Measurements from ENCODE around the gene CAPN14. TPM values are rescaled to one million over a fixed set of nuclear protein-coding genes. Genes with fewer than 3 reads are reported as not detected.
"Not testable (repeated sequence)": the region's sequence is repeated elsewhere in the genome, so short reads cannot be mapped to it uniquely, and the experiment has no call there.

Gene CAPN14
- total RNA-seq, 2 donors from 2014 or later: 0.09 to 0.47 TPM

DNA sequence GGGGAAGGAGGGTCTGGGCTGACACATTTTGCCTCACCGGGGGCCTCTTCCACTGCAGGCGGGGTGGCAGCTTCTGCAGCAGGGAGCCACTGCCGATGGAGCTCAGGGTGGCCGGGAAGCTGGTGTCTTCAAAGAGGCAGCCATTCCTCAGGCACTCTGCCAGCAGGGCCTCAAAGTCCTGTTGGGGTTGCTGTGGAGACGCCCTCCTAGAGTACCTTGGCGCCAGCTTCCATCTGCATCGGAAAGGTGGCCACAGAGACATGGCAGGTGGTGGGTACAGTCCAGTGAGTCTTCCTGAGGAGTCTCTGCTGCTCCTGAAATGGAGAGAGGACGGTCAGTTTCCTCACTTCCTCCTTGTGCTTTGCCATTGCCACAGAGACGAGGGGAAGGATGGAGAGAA, 12.1 kb downstream of the CAPN14 start:
- ATAC-seq (no peak), DNase-seq (no peak)
- intact Hi-C loops (cut with DNase I, micrococcal nuclease): no loop called here

DNA sequence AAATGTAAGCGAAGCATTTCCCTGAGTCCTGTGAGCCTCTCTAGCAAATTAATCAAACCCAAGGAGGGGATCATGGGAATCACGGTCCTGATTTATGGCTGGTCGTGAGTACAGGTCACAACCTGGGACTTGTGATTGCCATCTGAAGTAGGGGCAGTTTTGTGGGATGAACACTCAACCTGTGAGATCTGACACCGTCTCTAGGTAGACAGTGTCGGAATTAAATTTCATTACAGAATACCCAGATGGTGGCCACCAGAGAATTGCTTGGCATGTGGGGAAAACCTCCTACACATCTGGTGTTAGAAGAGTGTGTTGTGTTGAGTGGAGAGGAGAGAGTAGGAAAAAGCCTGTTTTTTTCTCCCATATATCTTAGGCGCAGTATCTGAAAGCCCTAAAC, 12.5 kb downstream of the CAPN14 start:
- ATAC-seq (no peak), DNase-seq (no peak)
- intact Hi-C loops (cut with DNase I, micrococcal nuclease): no loop called here

DNA sequence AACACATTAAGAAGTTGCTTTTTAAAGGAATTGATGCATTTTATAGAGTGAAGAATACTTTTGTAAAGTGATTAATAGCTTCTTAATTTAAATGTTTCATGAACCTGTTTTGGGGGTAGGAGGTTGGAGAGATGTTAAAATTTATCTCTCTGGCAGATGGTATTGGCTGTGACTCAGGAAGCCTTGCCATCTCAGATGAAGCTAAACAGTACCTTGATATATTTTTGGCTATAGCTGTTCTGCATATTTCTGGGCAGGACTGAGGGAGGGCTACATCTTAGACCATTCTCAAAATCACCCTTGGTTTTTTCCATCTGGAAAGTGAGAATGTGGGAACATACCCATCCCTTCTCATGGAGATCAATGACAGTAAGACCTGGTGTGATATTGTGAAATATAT, 13.4 kb downstream of the CAPN14 start:
- no peak for ATAC-seq
- no peak for DNase-seq
- intact Hi-C loops (cut with DNase I, micrococcal nuclease): no loop called here

DNA sequence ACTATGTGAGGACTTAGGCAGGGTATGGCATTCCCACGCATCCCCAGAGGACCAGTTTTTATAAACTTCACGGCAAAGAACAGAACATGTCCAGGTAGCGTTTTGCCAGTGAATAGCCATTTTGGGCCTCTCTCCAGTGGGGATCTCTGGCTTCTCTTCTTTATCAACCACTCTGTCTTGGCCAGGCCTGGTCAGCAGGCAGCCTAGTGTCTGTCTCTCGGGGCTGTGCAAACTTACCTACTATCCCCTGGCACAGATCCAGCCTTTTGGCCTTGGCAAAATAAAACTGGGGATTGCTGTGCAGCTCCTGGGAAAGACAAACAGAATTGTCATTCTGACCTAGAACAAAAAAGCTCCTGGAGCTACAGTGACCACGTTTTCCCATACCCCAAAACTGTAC, 14.5 kb downstream of the CAPN14 start:
- DNase-seq (no peak), ATAC-seq (no peak)

DNA sequence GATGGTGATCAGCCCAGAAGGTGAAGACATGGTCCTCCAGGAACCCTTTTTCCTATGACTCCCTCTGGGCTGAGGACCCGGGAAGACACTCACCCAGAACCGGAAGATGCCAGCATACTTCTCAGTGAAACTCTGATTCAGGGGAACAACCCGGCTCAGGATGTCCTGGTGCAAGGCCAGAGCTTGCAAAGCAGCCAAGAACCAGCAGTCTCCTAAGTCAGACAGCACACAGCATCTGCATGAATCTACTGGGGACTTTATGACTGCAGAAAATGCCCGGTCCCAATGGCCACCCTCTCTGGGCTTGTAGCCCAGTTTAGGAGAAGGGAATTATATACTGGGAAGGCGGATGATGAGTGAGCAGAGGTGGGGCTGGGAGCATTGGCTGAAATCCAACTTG, 15.3 kb downstream of the CAPN14 start:
- no peak for DNase-seq
- ATAC-seq: no peak
- intact Hi-C loops (cut with DNase I, micrococcal nuclease): no loop called here

More for the DNA sequence above, 14.5 kb downstream of the CAPN14 start:
- intact Hi-C loops (cut with DNase I, micrococcal nuclease): no loop called here

GRCh38 chr2:31200972-31201371, 16.3 kb downstream of the CAPN14 start:
- DNase-seq (no peak), ATAC-seq (no peak)
- intact Hi-C loops (cut with DNase I, micrococcal nuclease): no loop called here

- intact Hi-C loops (cut with DNase I, micrococcal nuclease): no loop called here
- ATAC-seq (no peak), DNase-seq (no peak)
These were observed 18.1 kb downstream of the CAPN14 start for GRCh38 chr2:31199206-31199605.

DNA sequence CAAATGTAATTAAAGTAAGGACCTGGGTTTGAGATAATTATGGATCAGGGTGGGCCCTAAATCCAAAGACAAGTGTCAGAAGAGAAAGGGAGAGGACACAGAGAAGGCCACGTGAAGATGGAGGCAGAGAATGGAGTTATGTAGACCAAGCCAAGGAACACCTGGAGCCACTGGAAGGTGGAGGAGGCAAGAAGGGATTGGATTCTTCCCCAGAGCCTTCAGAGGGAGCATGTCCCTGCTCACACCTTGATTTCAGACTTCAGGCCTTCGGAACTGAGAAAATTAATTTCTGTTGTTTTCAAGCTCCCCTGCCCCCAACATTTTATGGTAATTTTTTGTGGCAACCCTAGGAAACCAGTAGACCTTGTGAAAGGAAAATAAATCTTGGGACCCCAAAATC, 19.6 kb downstream of the CAPN14 start:
- intact Hi-C loops (cut with DNase I, micrococcal nuclease): no loop called here
- no peak for DNase-seq
- ATAC-seq: no peak

DNA sequence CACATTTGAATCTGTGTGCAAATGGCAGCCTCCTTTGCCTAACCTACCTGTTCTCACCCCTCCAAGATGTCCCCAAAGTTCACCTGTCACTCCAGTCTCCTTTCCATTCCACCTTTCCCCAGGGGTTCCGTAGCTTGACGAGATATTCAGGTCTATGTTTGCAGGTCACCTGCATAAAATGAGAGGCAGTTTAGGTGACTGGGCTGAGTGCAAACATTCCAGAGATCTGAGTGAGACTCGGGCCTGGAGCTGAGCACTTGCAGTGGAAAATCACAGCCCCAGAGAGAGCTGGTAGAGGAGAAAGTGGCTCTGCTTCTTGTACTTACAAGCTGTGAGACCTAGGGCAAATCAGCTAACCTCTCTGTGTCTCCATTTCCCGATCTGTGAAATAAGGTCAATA, 20.1 kb downstream of the CAPN14 start:
- ATAC-seq: no peak
- DNase-seq: no peak
- intact Hi-C loops (cut with DNase I, micrococcal nuclease): no loop called here

DNA sequence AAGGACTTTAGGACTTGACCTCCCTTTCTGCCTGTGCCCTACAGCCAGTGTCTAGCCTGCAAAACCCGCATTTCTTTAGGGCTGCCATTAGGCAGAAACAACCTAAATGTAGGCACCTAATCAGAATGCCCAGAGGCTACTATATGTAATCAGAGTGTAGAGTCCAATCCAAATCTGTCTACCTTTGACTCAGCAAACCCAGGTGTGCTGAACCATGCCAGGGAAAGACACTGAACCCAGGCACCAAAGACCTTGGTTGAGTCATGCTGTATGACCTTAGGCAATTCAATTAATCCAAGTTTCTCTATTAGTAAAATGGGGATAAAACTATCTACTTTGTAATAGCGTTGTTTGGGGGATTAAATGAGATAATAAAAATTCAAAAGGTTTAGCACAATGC, 20.7 kb downstream of the CAPN14 start:
- ATAC-seq (no peak), DNase-seq (no peak)
- intact Hi-C loops (cut with DNase I, micrococcal nuclease): no loop called here

GRCh38 chr2:31193806-31194205, 23.5 kb downstream of the CAPN14 start:
- DNase-seq (no peak), ATAC-seq (no peak)

DNA sequence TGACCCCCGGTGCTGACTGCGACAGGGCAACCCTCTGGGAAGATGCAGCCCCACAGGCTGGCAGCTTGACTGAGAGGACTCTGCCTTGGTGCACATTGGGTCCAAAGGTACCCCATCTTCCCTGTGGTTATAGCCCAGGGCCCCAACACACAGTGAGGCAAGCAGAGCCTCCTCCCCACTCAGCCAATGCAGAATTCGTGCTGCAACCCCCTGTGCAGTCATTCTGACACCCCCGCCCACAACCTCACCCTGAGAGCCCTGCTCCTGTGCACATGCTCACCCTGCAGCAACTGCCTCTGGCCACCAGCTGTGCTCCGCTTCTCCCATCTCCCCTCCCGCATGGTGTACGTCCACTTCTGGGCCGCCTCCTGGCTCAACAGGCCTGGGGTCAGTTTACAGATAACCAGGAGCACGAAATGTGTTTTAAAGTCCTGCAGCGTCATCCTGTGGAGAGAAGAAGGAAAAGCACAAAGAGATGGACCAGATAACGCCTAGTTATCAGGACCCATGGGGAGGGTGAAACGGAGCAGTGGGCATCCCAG, 24.4 kb downstream of the CAPN14 start:
- DNase-seq (no peak), ATAC-seq (no peak)
- intact Hi-C loops (cut with DNase I, micrococcal nuclease): no loop called here

More at GRCh38 chr2:31193806-31194205, 23.5 kb downstream of the CAPN14 start:
- intact Hi-C loops (cut with DNase I, micrococcal nuclease): no loop called here

GRCh38 chr2:31192396-31192795, 24.9 kb downstream of the CAPN14 start:
- no peak for DNase-seq
- ATAC-seq: no peak
- intact Hi-C loops (cut with DNase I, micrococcal nuclease): no loop called here

GRCh38 chr2:31191931-31192330, 25.4 kb downstream of the CAPN14 start:
- ATAC-seq (no peak), DNase-seq (no peak)
- intact Hi-C loops (cut with DNase I, micrococcal nuclease): no loop called here

- intact Hi-C loops (cut with DNase I, micrococcal nuclease): no loop called here
- DNase-seq: no peak
- no peak for ATAC-seq
These were observed 27.1 kb downstream of the CAPN14 start for GRCh38 chr2:31190188-31190587.

GRCh38 chr2:31189141-31189540, 28.2 kb downstream of the CAPN14 start:
- ATAC-seq (no peak), DNase-seq (no peak)
- intact Hi-C loops (cut with DNase I, micrococcal nuclease): no loop called here

DNA sequence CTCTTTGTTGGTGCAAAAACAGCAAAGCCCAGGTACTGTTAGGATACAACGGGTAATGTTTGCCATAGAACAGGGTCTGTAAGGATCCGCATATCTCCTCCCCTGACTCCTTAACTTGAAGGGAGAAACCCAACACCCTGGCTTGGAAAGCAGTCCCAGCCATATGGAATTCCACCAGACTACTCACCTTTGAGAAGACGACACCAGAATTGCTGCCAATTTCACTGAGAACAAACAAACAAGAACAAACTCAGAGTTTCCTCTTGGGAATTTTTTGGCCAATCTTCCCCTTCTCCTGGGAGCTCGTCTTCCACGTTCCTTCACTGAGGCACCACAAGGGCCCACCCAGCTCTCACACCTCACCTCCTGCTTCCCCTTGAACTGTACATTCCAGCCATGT, 29.2 kb downstream of the CAPN14 start:
- DNase-seq (no peak), ATAC-seq (no peak)
- intact Hi-C loops (cut with DNase I, micrococcal nuclease): no loop called here

- ATAC-seq: no peak
- intact Hi-C loops (cut with DNase I, micrococcal nuclease): no loop called here
These were observed 30.1 kb downstream of the CAPN14 start for GRCh38 chr2:31187166-31187565.

DNA sequence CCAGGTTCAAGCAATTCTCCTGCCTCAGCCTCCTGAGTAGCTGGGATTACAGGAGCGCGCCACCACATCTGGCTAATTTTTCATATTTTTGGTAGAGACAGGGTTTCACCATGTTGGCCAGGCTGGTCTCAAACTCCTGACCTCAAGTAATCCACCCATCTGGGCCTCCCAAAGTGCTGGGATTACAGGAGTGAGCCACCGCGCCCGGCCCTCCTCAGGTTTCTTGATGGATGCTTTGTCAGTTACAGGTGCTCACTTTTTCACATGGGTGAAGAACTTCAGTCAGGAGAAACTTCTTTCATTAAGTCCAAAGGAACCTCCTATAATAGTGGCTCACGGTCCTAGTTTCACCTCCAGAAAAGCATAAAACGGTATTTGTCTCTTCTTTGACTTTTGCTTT, 33.3 kb downstream of the CAPN14 start:
- ATAC-seq; DNase-seq; intact Hi-C loops (cut with DNase I, micrococcal nuclease): not testable (repeated sequence)

More at GRCh38 chr2:31187166-31187565, 30.1 kb downstream of the CAPN14 start:
- DNase-seq: no peak

DNA sequence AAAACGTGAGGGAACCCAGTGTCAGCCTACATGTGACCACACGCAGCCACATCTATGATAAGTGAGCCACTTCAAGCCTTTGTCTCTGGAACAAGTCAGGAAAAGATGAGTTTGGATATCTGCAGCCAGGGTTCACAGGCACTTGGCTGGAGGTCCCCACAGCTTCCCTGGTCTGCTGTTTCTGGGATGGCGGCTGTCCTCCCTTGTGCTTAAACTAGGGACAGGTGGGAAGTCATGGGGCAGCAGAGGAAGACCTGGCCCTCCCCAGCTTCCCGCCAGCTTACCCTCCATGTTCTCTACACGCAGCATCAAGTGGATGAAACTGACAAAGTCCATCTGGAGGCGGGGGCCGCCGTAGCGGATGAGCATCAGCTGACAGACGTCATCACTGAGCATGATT, 40.6 kb downstream of the CAPN14 start:
- intact Hi-C loops (cut with DNase I, micrococcal nuclease): no loop called here
- ATAC-seq: no peak
- DNase-seq: no peak

DNA sequence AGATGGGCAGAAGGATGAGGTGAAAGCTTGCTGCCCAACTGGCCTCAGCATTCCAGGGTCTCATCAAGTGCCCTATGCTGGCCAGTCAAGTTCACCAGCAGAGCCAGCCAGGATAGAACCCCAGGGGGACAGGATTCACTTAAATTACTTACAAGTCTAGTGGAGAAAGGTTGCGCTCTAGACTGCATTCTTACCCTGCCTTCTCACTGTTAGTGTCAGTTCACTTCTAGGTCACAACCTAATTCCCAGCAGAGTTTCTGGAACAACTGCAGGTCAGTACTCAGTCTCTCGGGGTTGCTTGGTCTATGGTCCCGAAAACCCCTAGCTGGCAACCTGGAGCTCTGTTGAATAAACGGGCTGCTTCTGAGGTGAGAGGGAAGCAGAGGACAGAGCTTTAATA, 46.2 kb downstream of the CAPN14 start:
- intact Hi-C loops (cut with DNase I, micrococcal nuclease): loop anchor here in 1 of 2 donors (5.0 kb wide), 1 partner anchor 459 kb away; no protein-coding TSS in a partner anchor
- no peak for DNase-seq
- ATAC-seq: no peak

All from left colon (tissue), 2 donors.